Measurements from ENCODE around the gene EGLN3.
"Not testable (repeated sequence)": the region's sequence is repeated elsewhere in the genome, so short reads cannot be mapped to it uniquely, and the experiment has no call there.

Gene EGLN3

DNA sequence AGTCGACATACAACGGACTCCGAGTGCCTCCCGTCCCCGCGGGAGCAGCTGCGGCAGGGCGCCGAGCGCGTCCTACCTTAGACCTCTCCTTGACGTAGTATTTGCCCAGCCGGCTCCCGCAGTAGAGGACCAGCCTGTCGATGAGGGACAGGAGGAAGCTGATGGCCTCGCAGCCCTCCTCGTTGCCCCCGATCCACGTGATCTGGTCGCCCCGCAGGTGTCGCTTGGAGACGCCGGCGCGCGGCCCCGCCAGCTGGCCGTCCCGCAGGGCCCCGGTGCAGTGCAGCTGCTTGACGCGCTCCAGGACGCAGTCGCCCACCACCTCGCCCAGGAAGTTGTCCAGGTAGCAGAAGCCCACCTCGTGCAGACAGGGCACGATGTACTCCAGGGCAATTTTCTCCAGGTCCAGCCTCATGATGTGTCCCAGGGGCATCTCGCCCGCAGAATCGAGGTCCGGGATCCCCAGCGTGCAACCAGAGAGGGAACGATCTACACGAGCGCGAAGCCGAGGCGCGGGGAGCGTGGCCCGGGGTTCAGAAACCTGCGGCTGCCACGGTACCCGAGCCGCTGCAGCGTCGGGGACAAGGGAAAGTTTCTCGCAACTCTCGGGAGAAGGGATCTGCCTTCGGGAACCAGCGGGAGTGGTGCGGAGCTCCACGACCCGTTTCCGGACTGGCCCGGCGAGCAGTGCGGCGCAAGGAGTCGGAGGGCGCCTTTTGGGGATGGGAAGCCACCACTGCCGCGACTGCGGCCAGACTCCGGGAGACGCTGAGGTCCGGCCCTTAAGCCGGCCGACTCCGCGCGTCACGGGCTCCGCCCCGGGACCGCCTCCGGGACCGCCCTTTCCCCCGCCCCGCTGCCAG is at the start of gene EGLN3:
TSS of gene EGLN3 (minus strand) at position 755 of the 863 bp plus-strand sequence. CDS start at position 433, 322 bp downstream.
- peak; percentile 96 for DNase-seq

DNA sequence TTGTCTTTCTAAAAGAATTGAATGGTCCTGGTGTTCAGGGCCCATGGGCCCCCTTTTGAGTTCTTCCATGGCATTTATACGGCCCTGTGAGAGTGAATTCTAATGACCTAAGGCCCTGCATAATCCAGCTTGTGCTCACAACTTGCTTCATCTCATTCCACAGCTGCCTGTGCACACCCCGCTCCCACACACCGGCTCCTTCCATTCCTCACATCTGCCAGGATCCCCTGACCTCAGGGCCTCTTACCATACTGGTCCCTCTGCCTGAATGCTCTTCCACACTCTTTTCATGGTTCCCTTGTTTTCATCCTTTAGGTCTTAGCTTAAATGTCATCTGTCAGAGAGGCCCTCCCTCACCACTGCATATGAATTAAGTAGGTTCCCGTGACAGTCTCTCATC is 49.5 kb upstream of the EGLN3 start:
- no peak for DNase-seq

DNA sequence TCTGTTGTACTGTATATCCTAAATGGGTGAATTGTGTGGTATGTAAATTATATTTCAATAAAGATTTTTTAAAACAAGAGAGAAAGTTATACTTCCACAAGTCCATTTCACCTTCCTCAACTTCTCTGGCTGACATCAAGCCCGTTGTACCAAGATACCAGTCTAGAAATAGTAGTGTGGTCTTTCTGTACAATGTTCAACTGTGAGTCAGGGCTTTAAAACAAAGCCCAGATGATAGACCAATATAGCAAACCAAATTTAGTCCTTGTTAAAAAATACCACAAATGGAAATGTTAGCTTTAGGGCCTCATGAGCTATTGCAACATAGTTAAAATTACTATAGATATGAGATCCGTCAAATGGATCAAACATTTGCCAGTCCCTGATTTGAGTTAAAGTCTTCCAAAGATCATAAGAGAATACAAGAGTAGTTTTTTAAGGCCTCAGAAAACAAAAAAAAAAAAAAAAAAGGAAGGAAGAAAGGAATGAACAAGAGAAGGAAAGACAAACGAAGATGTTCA is 49.0 kb upstream of the EGLN3 start:
- DNase-seq, result no peak

DNA sequence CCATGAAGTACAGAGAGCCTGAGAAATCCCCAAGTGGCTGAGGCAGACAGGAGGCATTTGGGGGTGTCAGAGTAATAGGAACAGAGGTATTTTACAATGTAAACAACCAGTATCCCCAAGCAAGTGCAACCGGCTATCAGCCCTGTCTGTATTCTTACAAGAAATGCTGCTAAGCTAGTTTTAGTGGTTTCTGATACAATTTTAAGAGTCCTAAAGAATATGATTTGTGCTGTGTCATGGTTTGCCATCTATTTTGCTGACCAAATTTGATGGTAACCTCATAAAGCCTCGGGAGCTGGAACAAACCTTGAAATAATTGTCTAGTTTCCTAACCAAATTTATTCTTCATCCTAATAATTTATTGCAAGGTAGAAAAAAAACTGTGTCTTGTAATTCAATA is 46.7 kb upstream of the EGLN3 start:
- DNase-seq, result no peak

GRCh38 chr14:33996462-33996861 is 45.6 kb upstream of the EGLN3 start:
- no peak for DNase-seq

- no peak for DNase-seq
Measured at GRCh38 chr14:33993246-33993645, 42.4 kb upstream of the EGLN3 start.

GRCh38 chr14:33992274-33993007 is 41.6 kb upstream of the EGLN3 start:
- DNase-seq, result no peak

DNA sequence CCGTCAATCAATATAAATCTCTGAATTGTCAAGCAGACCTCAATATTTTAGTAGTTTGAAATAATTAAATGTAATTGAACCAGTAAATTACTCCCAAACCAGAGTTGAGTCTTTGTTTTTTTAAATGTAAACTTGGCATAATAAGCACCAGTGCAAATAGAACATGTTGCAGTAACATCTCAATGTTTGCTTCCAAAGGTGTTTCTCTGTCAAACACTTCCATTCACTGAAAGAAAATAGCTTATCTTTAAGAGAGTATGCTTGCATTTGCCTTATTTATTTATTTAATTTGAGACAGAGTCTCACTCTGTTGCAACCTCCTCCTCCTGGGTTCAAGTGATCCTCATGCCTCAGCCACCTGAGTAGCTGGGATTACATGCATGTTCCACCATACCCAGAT is 39.9 kb upstream of the EGLN3 start:
- no peak for DNase-seq

DNA sequence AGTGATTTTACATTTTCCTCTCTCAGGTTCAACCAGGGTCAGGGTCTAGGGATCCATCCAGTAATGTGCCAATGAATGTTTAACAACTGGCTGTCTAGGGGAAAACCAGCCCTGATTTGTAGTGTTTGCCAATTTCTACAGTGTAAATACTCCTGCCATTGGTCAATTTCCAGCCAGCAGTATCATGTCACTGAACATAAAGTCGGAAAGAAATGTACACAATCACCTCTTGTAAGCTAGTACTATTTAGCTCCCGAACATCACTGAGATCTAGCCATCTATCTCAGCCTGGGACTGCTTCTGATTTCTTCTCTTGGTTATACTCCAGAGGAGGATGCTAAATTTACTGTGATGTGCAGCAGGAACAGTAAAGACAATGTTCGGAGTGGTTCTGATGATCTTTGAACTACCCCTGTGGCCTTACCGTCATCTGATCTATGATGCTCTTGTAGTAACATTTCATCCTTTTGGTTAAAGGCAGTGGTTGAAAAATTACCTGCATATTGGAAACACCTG is 36.7 kb upstream of the EGLN3 start:
- DNase-seq, result no peak

DNA sequence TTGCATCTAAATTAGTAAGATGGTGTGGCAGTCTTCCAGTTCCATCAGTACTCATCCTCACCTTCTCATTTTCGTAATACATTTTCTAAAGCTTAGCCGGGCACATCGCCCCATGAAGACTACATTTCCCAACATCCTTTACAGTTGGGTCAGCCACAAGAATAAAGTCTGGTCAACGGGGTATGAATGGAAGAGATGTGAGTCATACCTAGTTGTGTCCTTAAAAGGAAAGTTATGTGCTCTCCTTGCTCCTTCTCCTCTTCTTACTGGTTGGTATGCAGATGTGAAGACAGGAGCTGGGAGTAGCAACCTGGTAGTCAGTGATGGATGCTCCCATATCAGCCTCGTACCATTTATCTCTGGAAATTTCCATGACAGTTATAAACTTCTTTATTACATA is 35.9 kb upstream of the EGLN3 start:
- DNase-seq, result no peak

GRCh38 chr14:33985242-33985641 is 34.4 kb upstream of the EGLN3 start:
- DNase-seq, result no peak

DNA sequence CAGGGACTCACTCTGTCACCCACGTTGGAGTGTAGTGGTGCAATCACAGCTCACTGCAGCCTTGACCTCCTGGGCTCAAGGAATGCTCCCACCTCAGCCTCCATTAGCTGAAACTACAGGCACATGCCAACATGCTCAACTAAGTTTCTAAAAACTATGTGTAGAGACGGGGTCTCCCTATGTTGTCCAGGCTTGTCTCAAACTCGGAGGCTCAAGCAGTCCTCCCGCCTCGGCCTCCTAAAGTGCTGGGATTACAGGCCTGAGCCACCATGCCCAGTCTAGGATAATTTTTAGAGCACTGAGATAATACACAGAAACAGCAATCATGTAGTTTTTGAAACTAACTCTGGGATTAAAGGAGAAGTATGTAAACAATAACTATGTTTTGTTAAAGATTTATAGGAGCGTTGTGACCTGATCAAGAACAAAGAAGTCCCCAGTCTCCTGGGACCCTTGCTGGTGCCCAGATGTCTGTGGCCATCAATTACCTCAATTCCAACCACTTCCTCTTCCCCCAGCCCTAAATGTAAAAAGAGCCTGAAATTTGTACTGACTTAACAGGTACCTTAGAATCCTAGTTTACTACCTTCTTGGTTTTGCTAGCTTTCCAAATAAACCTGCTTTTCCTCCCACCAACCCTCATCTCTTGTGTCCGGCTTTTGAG is 28.9 kb upstream of the EGLN3 start:
- peak; percentile 65 for DNase-seq

- no peak for DNase-seq
Measured at GRCh38 chr14:33978892-33979612, 28.2 kb upstream of the EGLN3 start.

GRCh38 chr14:33972583-33973081 is 21.8 kb upstream of the EGLN3 start:
- no peak for DNase-seq

GRCh38 chr14:33969846-33970245 is 19.0 kb upstream of the EGLN3 start:
- not testable (repeated sequence) for DNase-seq

GRCh38 chr14:33968722-33969121 is 17.8 kb upstream of the EGLN3 start:
- DNase-seq, result no peak

DNA sequence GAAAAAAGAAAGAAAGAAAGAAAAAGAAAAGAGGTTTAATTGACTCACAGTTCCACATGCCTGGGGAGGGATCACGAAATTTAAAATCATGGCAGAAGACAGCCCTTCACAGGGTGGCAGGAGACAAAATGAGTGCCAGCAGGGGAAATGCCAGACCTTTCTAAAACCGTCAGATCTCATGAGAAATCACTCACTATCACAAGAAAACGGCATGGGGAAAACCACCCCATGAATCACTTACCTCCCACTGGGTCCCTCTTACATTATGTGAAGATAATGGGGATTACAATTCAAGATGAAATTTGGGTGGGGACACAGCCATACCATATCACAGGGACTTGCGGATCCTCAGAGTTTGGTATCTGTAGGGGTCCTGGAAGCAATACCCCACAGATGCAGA is 16.3 kb upstream of the EGLN3 start:
- no peak for DNase-seq

DNA sequence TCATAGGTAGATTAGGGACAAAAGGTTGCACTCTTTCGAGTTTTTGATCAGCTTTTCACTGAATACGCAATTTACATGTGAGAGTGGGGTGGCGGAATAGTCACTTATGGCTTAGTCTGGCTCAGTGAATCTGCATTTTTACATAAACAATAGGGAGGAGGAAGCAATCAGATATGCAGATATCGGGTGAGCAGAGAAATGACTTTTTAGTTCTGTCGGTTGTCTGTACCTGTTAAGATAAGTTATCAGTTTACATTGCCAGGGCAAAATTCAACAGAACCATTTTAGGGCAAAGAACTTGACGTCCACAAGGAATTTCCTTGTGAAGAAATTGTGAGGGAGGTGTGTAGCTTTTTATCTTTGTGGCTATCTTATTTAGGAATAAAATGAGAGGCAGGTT is 15.4 kb upstream of the EGLN3 start:
- DNase-seq, result no peak

DNA sequence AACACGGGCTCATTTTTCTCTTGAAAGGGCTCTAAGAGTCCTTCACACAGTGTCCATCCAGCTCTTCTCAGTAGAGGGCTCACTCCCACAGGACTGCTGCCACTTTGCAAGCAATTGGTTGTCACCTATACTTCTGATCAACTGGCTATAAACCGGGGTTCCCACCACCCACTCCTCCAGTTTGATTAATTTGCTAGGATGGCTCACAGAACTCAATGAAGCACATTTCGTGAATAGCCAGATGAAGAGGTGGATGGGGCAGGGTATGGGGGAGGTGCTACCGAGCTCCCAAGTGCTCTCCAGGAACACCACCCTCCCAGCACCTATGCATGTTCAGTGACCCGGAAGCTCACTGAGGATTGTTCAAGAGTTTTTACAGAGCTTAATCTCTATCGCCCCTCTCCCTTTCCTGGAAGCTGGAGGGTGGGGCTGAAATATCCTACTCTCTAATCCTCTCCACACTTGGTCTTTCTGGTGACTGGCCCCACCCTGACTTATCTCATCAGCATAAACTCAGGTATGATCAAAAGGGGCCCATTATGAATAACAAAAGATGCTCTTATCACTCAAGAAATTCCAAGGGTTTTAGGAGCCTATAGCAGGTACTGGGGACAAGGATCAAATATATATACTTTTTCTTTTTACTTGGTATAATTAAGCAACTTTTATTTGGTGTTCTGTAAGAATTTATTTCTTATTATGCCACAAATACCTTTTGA is 13.9 kb upstream of the EGLN3 start:
- DNase-seq, result no peak

DNA sequence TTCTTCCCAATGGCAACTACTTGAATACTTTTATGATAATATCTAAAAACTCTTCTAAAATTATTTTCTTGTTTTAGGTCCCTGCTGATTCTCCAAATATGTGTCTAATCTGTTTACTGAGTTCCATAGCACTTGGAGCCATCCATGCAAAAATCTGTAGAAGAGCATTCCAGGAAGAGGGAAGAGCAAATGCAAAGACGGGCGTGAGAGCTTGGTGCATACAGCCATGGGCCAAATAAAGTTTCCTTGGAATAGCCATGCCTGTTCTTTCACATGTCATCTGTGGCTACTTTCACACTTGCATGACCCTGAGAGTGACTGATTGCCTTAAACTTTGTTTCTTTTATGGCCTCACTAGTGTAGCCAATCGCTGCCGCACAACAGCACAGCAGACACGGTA is 13.0 kb upstream of the EGLN3 start:
- no peak for DNase-seq

- not testable (repeated sequence) for DNase-seq
Measured at GRCh38 chr14:33962466-33962865, 11.6 kb upstream of the EGLN3 start.

GRCh38 chr14:33962016-33962415 is 11.1 kb upstream of the EGLN3 start:
- no peak for DNase-seq
